HEK293 (cell line): ENCODE results near the gene AP3B1.

Experiments
- ATF2 ChIP-seq: fragments of 450-650 bp; formaldehyde crosslinking; IDR thresholded peaks from 2 replicates; pipeline ENCODE4 v1.5.1; 2016; ENCODE audit warnings: missing biosample characterization, missing genetic modification characterization, low read depth
- CTCF ChIP-seq: fragments of 450-650 bp; formaldehyde crosslinking; IDR thresholded peaks from 2 replicates; pipeline ENCODE4 v1.5.1; 2016; ENCODE audit warnings: missing biosample characterization, missing genetic modification characterization
- GFI1B ChIP-seq: fragments of 450-650 bp; formaldehyde crosslinking; IDR thresholded peaks from 2 replicates; pipeline ENCODE4 v1.5.1; 2016; ENCODE audit warnings: missing biosample characterization, missing genetic modification characterization
- PRDM10 ChIP-seq: fragments of 450-650 bp; formaldehyde crosslinking; IDR thresholded peaks from 2 replicates; pipeline ENCODE4 v1.5.1; 2016; ENCODE audit warnings: missing biosample characterization, missing genetic modification characterization
- TSHZ1 ChIP-seq: fragments of 450-650 bp; formaldehyde crosslinking; IDR thresholded peaks from 2 replicates; pipeline ENCODE4 v1.5.1; 2016; ENCODE audit warnings: missing biosample characterization, missing genetic modification characterization, borderline replicate concordance
- ZNF10 ChIP-seq: fragments of 450-650 bp; formaldehyde crosslinking; IDR thresholded peaks from 2 replicates; pipeline ENCODE4 v1.5.1; 2017; ENCODE audit warnings: missing biosample characterization, missing genetic modification characterization
- ZNF155 ChIP-seq: fragments of 450-650 bp; formaldehyde crosslinking; IDR thresholded peaks from 2 replicates; pipeline ENCODE4 v1.5.1; 2016; ENCODE audit warnings: missing biosample characterization, missing genetic modification characterization
- ZNF16 ChIP-seq: fragments of 450-650 bp; formaldehyde crosslinking; IDR thresholded peaks from 2 replicates; pipeline ENCODE4 v1.5.1; 2016; ENCODE audit warnings: low read depth, missing biosample characterization, missing genetic modification characterization
- ZNF174 ChIP-seq: fragments of 450-650 bp; formaldehyde crosslinking; IDR thresholded peaks from 2 replicates; pipeline ENCODE4 v1.5.0; 2017; ENCODE audit warnings: missing biosample characterization, mild to moderate bottlenecking, missing genetic modification characterization
- ZNF18 ChIP-seq: fragments of 450-650 bp; formaldehyde crosslinking; IDR thresholded peaks from 2 replicates; pipeline ENCODE4 v1.5.1; 2016; ENCODE audit warnings: missing biosample characterization, missing genetic modification characterization
- ZNF24 ChIP-seq: fragments of 450-650 bp; formaldehyde crosslinking; IDR thresholded peaks from 2 replicates; pipeline ENCODE4 v1.5.1; 2016; ENCODE audit warnings: missing biosample characterization, missing genetic modification characterization
- ZNF292 ChIP-seq: fragments of 450-650 bp; formaldehyde crosslinking; IDR thresholded peaks from 2 replicates; pipeline ENCODE4 v1.5.1; 2016; ENCODE audit warnings: low read depth, missing biosample characterization, missing genetic modification characterization, borderline replicate concordance
- ZNF311 ChIP-seq: fragments of 450-650 bp; formaldehyde crosslinking; IDR thresholded peaks from 2 replicates; pipeline ENCODE4 v1.5.1; 2017; ENCODE audit warnings: missing biosample characterization, missing genetic modification characterization, borderline replicate concordance
- ZNF324 ChIP-seq: fragments of 450-650 bp; formaldehyde crosslinking; IDR thresholded peaks from 2 replicates; pipeline ENCODE4 v1.5.1; 2016; ENCODE audit warnings: missing biosample characterization, missing genetic modification characterization
- ZNF391 ChIP-seq: fragments of 450-650 bp; formaldehyde crosslinking; IDR thresholded peaks from 2 replicates; pipeline ENCODE4 v1.5.1; 2016; ENCODE audit warnings: low read depth, missing biosample characterization, missing genetic modification characterization, borderline replicate concordance
- ZNF549 ChIP-seq: fragments of 450-650 bp; IDR thresholded peaks from 2 replicates; pipeline ENCODE4 v1.5.1; 2018; ENCODE audit warnings: missing biosample characterization, missing genetic modification characterization, mild to moderate bottlenecking, inconsistent platforms, moderate library complexity
- ZNF621 ChIP-seq: fragments of 450-650 bp; formaldehyde crosslinking; IDR thresholded peaks from 2 replicates; pipeline ENCODE4 v1.5.1; 2017; ENCODE audit warnings: missing biosample characterization, missing genetic modification characterization
- ZNF664 ChIP-seq: fragments of 450-650 bp; formaldehyde crosslinking; IDR thresholded peaks from 2 replicates; pipeline ENCODE4 v1.5.1; 2016; ENCODE audit warnings: missing biosample characterization, missing genetic modification characterization
- ZNF692 ChIP-seq: fragments of 450-650 bp; formaldehyde crosslinking; IDR thresholded peaks from 2 replicates; pipeline ENCODE4 v1.5.1; 2016; ENCODE audit warnings: missing biosample characterization, missing genetic modification characterization
- ZSCAN18 ChIP-seq: fragments of 450-650 bp; formaldehyde crosslinking; IDR thresholded peaks from 2 replicates; pipeline ENCODE4 v1.5.1; 2016; ENCODE audit warnings: missing biosample characterization, missing genetic modification characterization
- ZSCAN5A ChIP-seq: fragments of 450-650 bp; formaldehyde crosslinking; IDR thresholded peaks from 2 replicates; pipeline ENCODE4 v1.5.1; 2016; ENCODE audit warnings: missing biosample characterization, missing genetic modification characterization
- ZXDB ChIP-seq: fragments of 450-650 bp; formaldehyde crosslinking; IDR thresholded peaks from 2 replicates; pipeline ENCODE4 v1.5.1; 2016; ENCODE audit warnings: missing biosample characterization, missing genetic modification characterization

AP3B1 gene

GRCh38 chr5:77995793-77996409 lies 298.6 kb downstream of the AP3B1 start (continued):
- peak; percentile 98 for TF ChIP-seq TSHZ1 (tag by site-specific recombination)
- peak; percentile 48; the same call in 1 of the 2 replicates for TF ChIP-seq ZSCAN18 (tag by site-specific recombination)
- TF ChIP-seq ZNF10 (tag by site-specific recombination): peak; percentile 66
- no peak for TF ChIP-seq ZNF621
- TF ChIP-seq ZXDB: peak; percentile 96
- peak; percentile 88 for TF ChIP-seq GFI1B (tag by site-specific recombination)
- no peak for TF ChIP-seq ZNF549
- 0 out of 2 replicates have a peak, but pooled peaks have one; percentile 22 for TF ChIP-seq ZNF174 (tag by site-specific recombination)
- 0 out of 2 replicates have a peak, but pooled peaks have one; percentile 62 for TF ChIP-seq ZSCAN5A (tag by site-specific recombination)
- no peak; the same call in 1 of the 2 replicates for TF ChIP-seq PRDM10 (tag by site-specific recombination)
- TF ChIP-seq ZNF155 (tag by site-specific recombination): no peak
- TF ChIP-seq ZNF311 (tag by site-specific recombination): no peak
- peak; percentile 92; the same call in 1 of the 2 replicates for TF ChIP-seq ZNF391 (tag by site-specific recombination)
- peak; percentile 96 for TF ChIP-seq ZNF18 (tag by site-specific recombination)
- TF ChIP-seq ZNF24 (tag by site-specific recombination): peak; percentile 96
- TF ChIP-seq ZNF692: peak; percentile 72
- peak; percentile 99 for TF ChIP-seq ZNF664
- peak; percentile 81 for TF ChIP-seq ZNF324
- TF ChIP-seq ATF2 (tag by site-specific recombination): peak; percentile 81
- no peak for TF ChIP-seq CTCF (tag by site-specific recombination)
- TF ChIP-seq ZNF16: no peak
- TF ChIP-seq ZNF292 (tag by site-specific recombination): no peak
